Measurements from ENCODE around the gene NAA25. TPM values are rescaled to one million over a fixed set of nuclear protein-coding genes. Genes with fewer than 3 reads are reported as not detected.

NAA25 gene
- total and polyA plus RNA-seq, 2 donors (not counting 1 experiment from before 2014, with no cell fraction given): 5.9 to 40.8 TPM

GRCh38 chr12:112025808-112026375 is 82.7 kb downstream of the NAA25 start:
- intact Hi-C loops (cut with micrococcal nuclease): loop anchor here (1.0 to 5.0 kb wide), 2 partner anchors 22 to 34 kb away; no protein-coding TSS in a partner anchor
- no peaks in the 10 kb centered on the region for H3K27me3 ChIP-seq (replicated peaks in 1 of 4; ENCODE audit: control extremely low read depth in 1 of 4, control insufficient read depth in 3 of 4, insufficient read depth in 4 of 4, low read length in 3 of 4)
- CTCF ChIA-PET: no interaction called here
- TF ChIP-seq EZH2 (IDR thresholded peaks at IDR 0.05; ENCODE audit: borderline replicate concordance, insufficient read depth, low read depth, low read length, poor library complexity, severe bottlenecking) (no peak), CTCF (IDR thresholded peaks at IDR 0.05) (no peak)
- H4K20me1 ChIP-seq (ENCODE audit: control insufficient read depth, insufficient read depth, low read length, poor library complexity, severe bottlenecking): peaks cover 35% of the 10 kb centered on the region
- no peaks in the 10 kb centered on the region for H3K9me3 ChIP-seq (ENCODE audit: control extremely low read depth in 1 of 3, control insufficient read depth in 2 of 3, insufficient read depth in 1 of 3, low read length in 2 of 3)
- peaks cover 28 to 50% of the 10 kb centered on the region in 2 experiments for H3K36me3 ChIP-seq (replicated peaks in 1 of 2; ENCODE audit: control extremely low read depth in 1 of 2, control insufficient read depth in 1 of 2, extremely low read depth in 1 of 2, insufficient read depth in 2 of 2, low read length in 1 of 2)
- Mint-ChIP-seq H3K9me3 (ENCODE audit: insufficient read depth) (no peaks in the 10 kb centered on the region), H3K4me1 (peaks cover 42% of the 10 kb centered on the region), H3K27ac (peak overlapping the region; percentile 28), H3K27me3 (no peaks in the 10 kb centered on the region), H3K4me3 (no peak overlapping the region)
- ATAC-seq (ENCODE audit: low read depth) (no peak), DNase-seq (peak; percentile 27)
- 63% methylated on average over 4 of the region's 4 CpGs for WGBS (ENCODE audit: insufficient coverage)
- no peak overlapping the region for H3K4me3 ChIP-seq (ENCODE audit: control extremely low read depth in 1 of 5, extremely low read depth in 1 of 5, insufficient read depth in 1 of 5, low read depth in 2 of 5, low read length in 4 of 5)
- peak overlapping the region; percentile 0 to 48 for H3K27ac ChIP-seq (ENCODE audit: low read length in 2 of 2)
- H2AFZ ChIP-seq (ENCODE audit: insufficient read depth, low read depth, low read length, poor library complexity, severe bottlenecking): no peak overlapping the region
- no peak overlapping the region for H3K9ac ChIP-seq (ENCODE audit: low read length)
- peak overlapping the region; percentile 23 for H3K4me2 ChIP-seq (replicated peaks; ENCODE audit: low read depth, low read length, poor library complexity, severe bottlenecking)
- POLR2A ChIA-PET: interaction anchor here (0.6 kb wide), 1 partner anchor 27 kb away, joined by 3 read pairs; no protein-coding TSS in a partner anchor
- H3K79me2 ChIP-seq (ENCODE audit: control insufficient read depth, insufficient read depth, low read length): peaks cover 27% of the 10 kb centered on the region
- H3K4me1 ChIP-seq (ENCODE audit: control insufficient read depth in 2 of 2, insufficient read depth in 2 of 2, low read length in 2 of 2): peaks cover 9 to 10% of the 10 kb centered on the region in 2 donors

- Histone ChIP-seq H4K20me1 (ENCODE audit: control insufficient read depth, insufficient read depth, low read length, poor library complexity, severe bottlenecking) (peaks cover 54% of the 10 kb centered on the region), H3K4me3 (ENCODE audit: control extremely low read depth in 1 of 5, extremely low read depth in 1 of 5, insufficient read depth in 1 of 5, low read depth in 2 of 5, low read length in 4 of 5) (no peak overlapping the region), H3K27me3 (replicated peaks in 1 of 4; ENCODE audit: control extremely low read depth in 1 of 4, control insufficient read depth in 3 of 4, insufficient read depth in 4 of 4, low read length in 3 of 4) (no peaks in the 10 kb centered on the region), H3K9ac (ENCODE audit: low read length) (no peak overlapping the region), H3K79me2 (ENCODE audit: control insufficient read depth, insufficient read depth, low read length) (peaks cover 46% of the 10 kb centered on the region), H3K27ac (ENCODE audit: low read length in 2 of 2) (no peak overlapping the region), H3K36me3 (replicated peaks in 1 of 2; ENCODE audit: control extremely low read depth in 1 of 2, control insufficient read depth in 1 of 2, extremely low read depth in 1 of 2, insufficient read depth in 2 of 2, low read length in 1 of 2) (peaks cover 29 to 60% of the 10 kb centered on the region in 2 experiments), H3K9me3 (ENCODE audit: control extremely low read depth in 1 of 3, control insufficient read depth in 2 of 3, insufficient read depth in 1 of 3, low read length in 2 of 3) (no peaks in the 10 kb centered on the region), H3K4me1 (ENCODE audit: control insufficient read depth in 2 of 2, insufficient read depth in 2 of 2, low read length in 2 of 2) (peaks cover 17 to 23% of the 10 kb centered on the region in 2 donors), H2AFZ (ENCODE audit: insufficient read depth, low read depth, low read length, poor library complexity, severe bottlenecking) (no peak overlapping the region), H3K4me2 (replicated peaks; ENCODE audit: low read depth, low read length, poor library complexity, severe bottlenecking) (no peak overlapping the region)
- Mint-ChIP-seq H3K27me3 (no peaks in the 10 kb centered on the region), H3K4me3 (no peak overlapping the region), H3K4me1 (peaks cover 51% of the 10 kb centered on the region), H3K9me3 (ENCODE audit: insufficient read depth) (no peaks in the 10 kb centered on the region), H3K27ac (no peak overlapping the region)
- ATAC-seq (ENCODE audit: low read depth) (no peak), DNase-seq (no peak)
- 92% methylated on average over 2 of the region's 4 CpGs for WGBS (ENCODE audit: insufficient coverage)
- TF ChIP-seq EZH2 (IDR thresholded peaks at IDR 0.05; ENCODE audit: borderline replicate concordance, insufficient read depth, low read depth, low read length, poor library complexity, severe bottlenecking) (no peak), CTCF (IDR thresholded peaks at IDR 0.05) (no peak)
- CTCF ChIA-PET: interaction anchor here (1.2 to 1.9 kb wide), 3 partner anchors 10 to 79 kb away, joined by 3 to 5 read pairs (median 5); partner anchors contain the start of gene TMEM116
- POLR2A ChIA-PET: interaction anchor here (0.6 kb wide), 1 partner anchor 229 kb away, joined by 5 read pairs; no protein-coding TSS in a partner anchor
- intact Hi-C loops (cut with micrococcal nuclease): no loop called here
Measured at GRCh38 chr12:112023759-112024396, 84.7 kb downstream of the NAA25 start.

Measured in B cell (primary cell).